IPS-15b (cell line): ENCODE data around the gene TPPP.

ENCODE experiments used
- H3K27me3 ChIP-seq: one replicate; pipeline ENCODE4 v1.6.1; 2013; ENCODE audit warnings: low read length; ENCODE audit not compliant: control insufficient read depth, insufficient read depth
- H3K36me3 ChIP-seq: one replicate; pipeline ENCODE4 v1.6.1; 2013; ENCODE audit warnings: low read length; ENCODE audit not compliant: control insufficient read depth, insufficient read depth
- H3K4me1 ChIP-seq: one replicate; pipeline ENCODE4 v1.6.1; 2013; ENCODE audit warnings: mild to moderate bottlenecking, low read length; ENCODE audit not compliant: control insufficient read depth, insufficient read depth
- H3K4me3 ChIP-seq: one replicate; pipeline ENCODE4 v1.5.1; 2013; ENCODE audit warnings: low read depth, low read length
- H3K9ac ChIP-seq: one replicate; pipeline ENCODE4 v1.6.1; 2013; ENCODE audit warnings: low read depth, mild to moderate bottlenecking, low read length
- H3K9me3 ChIP-seq: one replicate; pipeline ENCODE4 v1.6.1; 2013; ENCODE audit warnings: mild to moderate bottlenecking, low read length; ENCODE audit not compliant: control insufficient read depth, insufficient read depth

The TPPP gene

GRCh38 chr5:610744-611730, 82.1 kb downstream of the TPPP start:
- no peaks in the 10 kb centered on the region for H3K4me1 ChIP-seq
- no peaks in the 10 kb centered on the region for H3K36me3 ChIP-seq
- H3K9me3 ChIP-seq, result no peaks in the 10 kb centered on the region
- H3K9ac ChIP-seq, result no peak overlapping the region
- H3K4me3 ChIP-seq, result peak overlapping the region; percentile 53
- H3K27me3 ChIP-seq, result peaks cover 3% of the 10 kb centered on the region

- Histone ChIP-seq H3K9ac (no peak overlapping the region), H3K4me3 (no peak overlapping the region), H3K4me1 (no peaks in the 10 kb centered on the region), H3K9me3 (no peaks in the 10 kb centered on the region), H3K36me3 (no peaks in the 10 kb centered on the region), H3K27me3 (peaks cover 3% of the 10 kb centered on the region)
Observed at GRCh38 chr5:610011-610743, 83.0 kb downstream of the TPPP start.
